NCI-H82 treated with DMSO at 0.1 percent for 48 hours (cell line): ENCODE measurements around the gene CREM.
"Not testable (repeated sequence)": the region's sequence is repeated elsewhere in the genome, so short reads cannot be mapped to it uniquely, and the experiment has no call there.

Source experiments
- DNase-seq: peaks from one replicate; lab custom pipeline; 2025; ENCODE audit not compliant: unreplicated experiment; lab: John Stamatoyannopoulos, UW

The CREM gene

DNA sequence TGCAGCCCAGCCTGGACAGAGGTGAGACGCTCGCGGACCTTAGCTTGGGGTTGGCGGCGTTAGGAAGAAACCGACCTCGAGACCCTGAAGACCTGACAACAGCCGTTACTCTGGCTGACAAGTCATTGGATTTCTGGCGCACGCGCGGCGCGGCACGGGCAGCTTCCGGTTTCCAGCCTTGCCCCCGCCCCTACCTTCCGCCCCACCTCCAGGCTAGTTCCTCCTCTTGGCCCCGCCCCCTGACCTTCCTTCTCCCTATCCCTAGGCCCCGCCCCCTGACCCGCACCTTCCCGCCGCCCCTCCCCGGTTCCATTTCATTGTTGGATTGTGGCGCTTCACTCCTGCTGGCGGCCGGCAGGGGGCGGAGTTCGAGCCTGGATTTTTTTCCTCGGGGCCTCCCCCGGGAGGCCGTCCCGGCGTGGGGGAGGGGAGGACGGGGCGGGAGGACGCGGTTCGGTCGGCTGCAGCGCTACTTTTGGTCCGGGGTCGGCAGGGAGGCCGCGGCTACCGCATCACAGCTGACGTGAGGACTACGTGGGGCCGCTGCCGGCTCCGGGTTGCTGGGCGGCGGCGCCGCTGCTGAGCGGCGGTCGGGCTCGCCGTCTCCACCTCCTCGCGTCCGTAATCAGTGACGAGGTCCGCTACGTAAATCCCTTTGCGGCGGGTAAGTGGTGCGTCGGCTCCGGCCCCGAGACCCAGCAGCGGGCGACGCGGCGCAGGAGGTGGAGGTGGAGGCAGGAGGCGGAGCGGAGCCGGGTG lies at the start of gene CREM:
TSS of gene CREM (plus strand) at position 317 of the 759 bp plus-strand sequence. CDS start 10,990 bp downstream, outside the sequence.
- peak; percentile 91 for DNase-seq

DNA sequence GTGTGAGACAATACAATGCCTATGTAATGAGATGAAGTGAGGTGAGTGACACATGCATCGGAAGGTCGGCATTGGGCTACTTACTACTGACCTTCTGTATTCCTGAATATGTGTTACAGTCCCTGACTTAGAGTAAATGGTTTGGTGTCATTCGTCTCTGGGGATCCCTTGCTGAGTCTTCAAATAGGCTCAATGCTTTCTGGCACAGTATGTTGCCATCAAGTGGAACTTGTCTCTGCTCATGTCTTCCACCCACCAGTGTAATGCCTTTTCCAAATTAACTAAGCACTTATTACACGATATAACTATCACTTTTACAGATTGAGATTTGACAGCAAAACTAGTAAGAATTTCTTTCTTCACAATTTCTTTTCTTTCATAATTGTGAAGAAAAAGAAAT lies 47.4 kb upstream of the CREM start:
- no peak for DNase-seq

DNA sequence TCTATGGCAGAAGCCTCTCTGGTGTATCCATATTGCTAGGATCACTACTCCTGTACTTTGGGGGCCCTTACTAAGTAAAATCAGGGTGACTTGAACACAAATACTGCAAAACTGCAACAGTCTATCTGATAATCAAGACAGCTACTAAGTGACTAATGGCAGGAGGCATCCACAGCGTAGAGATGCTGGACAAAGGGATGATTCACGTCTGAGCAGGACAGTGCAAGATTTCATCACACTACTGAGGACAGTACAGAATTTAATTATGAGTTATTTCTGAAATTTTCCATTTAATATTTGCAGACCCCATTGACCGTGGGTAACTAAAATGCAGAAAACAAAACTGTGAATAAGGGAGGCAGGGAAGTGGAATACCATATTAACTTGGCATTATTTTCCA lies 46.9 kb upstream of the CREM start:
- no peak for DNase-seq

DNA sequence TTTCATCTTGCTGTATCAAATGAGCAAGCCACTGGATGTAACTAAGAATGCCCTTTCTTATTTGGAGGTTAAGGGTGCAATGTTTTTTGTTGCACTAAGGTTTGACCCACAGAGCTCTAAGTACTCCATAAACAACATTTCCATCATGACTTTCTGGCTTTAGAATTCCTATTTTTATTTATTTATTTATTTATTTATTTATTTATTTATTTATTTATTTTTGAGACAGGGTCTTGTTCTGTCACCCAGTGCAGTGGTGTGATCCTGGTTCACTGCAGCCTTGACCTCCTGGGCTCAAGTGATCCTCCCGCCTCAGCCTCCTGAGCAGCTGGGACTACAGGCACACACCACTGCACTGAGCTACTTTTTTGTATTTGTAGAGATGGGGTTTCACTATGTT lies 46.4 kb upstream of the CREM start:
- not testable (repeated sequence) for DNase-seq

DNA sequence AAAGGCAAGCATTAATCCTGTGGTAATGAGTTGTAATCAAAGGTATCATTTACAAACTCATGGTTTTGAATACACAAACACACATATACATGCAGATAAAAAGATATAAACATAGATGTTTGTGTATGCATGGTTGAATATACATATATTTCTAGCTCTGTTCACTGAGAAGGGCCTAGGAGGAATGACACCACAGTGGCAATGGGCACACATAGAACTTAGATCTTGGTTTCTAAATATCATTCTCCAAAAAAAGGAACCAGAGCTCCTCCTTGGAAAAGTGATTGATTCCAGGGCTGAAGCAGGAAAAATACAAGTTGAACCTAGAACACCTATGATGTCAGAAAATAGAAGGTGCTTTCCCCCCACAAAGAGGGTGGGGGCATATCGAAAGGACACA lies 43.4 kb upstream of the CREM start:
- no peak for DNase-seq

DNA sequence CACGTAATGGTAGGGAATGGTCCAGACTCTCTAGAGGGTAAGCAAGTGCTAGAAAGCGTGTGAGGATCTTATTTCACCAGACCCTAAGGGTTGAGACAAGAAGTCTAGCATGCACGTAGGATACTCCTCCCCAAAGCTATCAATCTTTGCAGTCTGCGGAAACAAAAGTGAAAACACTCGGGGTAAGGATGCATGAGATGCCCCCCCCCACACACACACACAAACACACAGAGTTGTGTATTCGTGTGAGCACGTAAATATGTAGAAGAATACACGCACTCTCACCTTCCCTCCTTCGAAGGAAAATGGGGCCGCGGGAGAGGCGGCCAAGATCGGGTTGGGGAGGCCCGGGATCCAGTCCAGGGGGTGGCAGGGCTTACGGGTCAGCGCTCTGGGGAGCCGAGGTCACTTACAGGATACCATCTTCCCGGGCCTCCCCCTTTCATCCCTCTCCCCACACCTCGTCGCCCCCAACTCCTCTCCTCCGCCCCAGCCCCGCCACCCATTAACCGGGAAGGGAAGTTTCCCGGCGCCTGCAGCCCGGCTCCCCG lies 37.0 kb upstream of the CREM start:
- DNase-seq, result no peak

DNA sequence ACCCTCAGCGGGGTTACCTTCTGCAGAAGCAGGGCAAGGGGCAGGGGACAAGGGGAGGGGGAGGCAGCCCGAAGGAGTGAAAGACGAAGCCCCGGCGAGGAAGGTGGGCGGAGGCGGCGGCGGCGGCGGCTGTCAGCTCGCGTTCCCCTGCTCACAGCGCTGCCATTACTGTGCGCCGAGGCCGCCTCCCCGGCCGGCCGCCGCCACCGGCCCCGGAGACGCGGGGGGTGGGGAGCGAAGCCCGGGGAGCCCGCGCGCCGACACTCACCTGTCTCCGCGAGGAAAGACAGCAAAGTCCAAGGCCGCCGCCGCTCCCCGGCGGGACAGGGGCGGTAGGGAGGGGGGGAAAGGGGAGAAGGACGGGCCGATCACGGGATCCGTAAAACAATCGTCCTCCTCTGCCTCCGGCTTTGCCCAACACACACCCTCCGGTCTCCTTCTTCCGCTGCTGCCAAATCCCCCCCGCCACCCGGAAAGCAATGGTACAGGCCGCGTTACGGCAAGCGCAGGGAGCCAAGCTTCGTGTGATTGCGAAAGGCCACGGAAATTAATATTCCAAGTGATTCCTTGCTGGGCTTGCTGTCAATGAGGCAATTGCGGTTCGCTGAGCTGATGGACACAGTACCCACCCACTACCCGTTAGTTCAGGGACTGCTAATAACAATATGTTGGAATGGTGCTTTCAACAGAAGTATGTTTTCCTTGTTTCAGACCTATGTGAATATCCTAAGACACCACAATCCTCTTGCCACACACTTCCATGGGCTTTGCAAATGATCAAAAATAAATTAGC lies 36.3 kb upstream of the CREM start, which contains the start of gene CUL2:
TSS of gene CUL2 (minus strand) at position 180 of the 793 bp plus-strand sequence. CDS start 19,024 bp downstream, outside the sequence.
- peak; percentile 76 for DNase-seq

DNA sequence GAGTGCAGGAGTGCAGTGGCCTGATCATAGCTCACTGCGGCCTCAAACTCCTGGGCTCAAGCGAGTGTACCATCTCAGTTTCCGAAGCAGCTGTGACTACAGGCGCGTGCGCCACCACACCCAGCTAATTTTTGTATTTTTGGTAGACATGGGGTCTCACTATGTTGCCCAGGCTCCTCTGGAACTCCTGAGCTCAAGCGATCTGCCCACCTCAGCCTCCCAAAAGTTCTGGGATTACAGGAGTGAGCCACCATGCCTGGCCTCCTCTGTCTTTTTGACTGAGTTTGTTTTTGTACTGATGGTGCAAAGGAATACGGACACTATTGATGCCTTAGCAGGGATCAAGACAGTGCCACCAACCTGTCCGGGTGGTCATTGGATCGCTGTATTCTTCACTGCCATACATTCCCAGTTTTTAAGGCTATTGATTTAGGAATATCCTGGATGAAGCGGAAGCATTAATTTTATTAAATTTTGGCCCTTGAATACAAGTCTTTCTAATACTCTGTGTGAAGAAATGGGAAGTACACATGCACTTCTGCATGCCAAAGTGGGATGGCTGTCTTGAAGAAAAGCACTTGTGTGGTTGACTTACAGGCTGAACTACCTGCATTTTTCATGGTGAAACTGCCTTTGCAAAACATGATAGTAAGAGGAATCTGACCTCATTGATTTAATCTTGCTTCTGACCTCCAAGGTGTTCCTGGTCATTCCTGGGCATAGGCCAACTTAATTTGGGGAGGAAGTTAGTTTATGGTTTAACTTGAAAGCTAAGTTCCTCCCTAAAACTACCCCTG lies 34.5 kb upstream of the CREM start:
- DNase-seq, result no peak

DNA sequence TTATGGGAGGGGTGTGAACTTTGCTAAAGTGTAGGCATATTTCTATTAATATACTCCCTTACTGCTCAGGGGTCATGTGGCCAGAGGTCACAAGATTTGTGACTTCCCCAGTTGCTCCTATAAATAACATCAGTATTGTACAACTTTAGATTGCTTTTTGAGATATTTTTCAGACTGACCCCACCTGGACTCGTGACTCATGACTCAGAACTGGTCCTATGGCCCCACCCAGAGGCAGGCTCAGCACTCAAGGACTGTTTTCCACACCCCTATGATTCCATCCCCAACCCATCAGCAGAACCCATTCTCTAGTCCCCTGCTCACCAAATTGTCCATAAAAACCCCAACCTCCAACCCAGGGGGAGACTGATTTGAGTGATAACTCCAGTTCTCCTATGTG lies 33.8 kb upstream of the CREM start:
- DNase-seq, result no peak

DNA sequence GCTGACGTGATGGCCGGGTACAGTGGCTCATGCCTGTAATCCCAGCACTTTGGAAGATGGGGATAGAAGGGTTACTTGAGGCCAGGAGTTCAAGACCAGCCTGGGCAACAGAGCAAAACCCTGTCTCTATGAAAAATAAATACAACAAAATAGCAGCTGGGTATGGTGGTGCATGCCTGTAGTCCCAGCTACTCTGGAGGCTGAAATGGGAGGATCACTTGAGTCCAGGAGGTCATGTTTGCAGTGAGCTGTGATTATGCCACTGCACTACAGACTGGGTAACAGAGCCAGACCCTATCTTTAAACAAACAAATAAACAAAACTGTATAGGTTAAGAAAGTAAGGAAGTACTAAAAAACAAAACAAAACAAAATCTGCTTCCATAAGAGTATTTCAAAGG lies 30.3 kb upstream of the CREM start:
- DNase-seq, result no peak

DNA sequence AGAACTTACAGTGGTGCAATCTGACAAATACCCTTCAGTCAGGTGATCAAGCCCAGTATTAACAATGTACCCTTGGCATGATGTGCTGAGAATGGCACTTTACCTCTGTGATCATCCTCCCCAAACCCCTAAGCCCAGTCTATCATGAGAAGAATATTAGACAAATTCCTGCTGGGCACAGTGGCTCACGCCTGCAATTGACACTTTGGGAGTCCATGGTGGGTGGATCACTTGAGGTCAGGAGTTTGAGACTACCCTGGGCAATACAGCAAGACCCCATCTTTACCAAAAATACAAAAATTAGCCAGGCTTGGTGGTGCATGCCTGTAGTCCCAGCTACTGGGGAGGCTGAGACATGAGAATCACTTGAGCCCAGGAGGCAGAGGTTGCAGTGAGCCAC lies 29.1 kb upstream of the CREM start:
- DNase-seq, result no peak

DNA sequence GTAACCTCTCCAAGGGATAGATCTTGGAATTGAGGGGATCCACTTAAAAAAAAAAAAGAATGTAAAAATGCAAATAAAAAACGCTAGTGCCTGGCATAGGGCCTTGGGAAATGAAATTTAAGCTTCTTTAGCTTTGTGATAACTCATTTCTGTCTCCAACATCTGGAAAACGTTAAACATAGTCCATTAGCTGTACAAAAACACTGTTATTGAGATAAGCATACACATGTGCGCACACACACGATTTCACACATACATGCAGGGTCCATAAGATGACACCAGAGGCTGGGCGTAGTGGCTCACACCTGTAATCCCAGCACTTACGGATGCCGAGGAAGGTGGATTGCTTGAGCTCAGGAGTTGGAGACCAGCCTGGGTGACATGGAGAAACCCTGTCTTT lies 22.8 kb upstream of the CREM start:
- no peak for DNase-seq

DNA sequence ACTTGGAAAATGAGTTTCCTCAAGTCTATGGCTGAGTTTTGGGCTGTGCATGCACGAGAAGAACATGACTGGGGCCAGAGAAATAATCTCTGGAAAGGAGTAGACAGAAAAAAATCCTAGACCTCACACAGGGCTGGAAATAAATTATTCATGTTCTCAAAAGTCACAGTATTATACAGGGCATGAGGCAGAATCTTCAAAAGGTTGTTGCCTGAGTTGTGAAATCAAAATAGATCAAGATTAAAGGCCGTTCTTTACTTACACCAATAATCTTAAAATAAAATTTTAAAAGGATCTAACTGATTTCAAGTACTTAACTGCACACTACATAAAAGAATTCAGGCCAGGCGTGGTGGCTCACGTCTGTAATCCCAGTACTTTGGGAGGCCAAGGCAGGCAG lies 14.1 kb upstream of the CREM start:
- DNase-seq, result no peak

DNA sequence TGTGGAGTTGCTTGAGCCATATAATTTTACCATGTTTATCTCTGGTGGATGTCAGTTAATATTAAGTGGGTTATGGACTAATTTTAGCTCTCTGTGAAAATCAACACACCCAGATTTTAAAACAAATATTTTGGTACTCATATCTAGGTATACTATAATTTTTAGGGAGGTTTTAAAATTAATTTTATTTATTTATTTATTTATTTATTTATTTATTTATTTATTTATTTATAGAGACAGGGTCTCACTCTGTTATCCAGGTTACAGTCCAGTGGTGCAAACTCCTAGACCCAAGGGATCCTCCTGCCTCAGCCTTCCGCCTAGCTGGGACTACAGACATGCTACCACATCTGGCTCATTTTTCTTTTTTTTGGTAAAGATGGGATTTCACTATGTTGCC lies 7.3 kb upstream of the CREM start:
- no peak for DNase-seq

DNA sequence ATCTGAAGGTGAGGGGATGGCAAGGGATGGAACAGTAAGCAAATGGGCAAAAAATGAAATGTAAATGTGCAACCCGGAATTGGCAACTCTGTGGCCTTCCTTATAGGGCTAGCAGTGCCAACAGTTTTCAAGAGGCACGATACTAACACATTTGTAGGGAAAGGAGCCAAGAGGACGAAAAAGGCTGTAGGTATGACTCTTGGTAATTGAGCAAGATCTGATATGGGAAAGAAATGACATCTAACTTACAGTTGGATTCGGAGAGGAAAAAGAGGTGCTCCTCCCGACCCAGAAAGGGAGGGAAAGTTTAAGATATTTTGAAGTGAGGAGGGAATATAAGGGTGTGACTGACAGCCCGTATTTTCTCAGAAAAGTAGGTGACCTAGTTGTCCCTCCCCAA lies 2.1 kb upstream of the CREM start:
- no peak for DNase-seq

DNA sequence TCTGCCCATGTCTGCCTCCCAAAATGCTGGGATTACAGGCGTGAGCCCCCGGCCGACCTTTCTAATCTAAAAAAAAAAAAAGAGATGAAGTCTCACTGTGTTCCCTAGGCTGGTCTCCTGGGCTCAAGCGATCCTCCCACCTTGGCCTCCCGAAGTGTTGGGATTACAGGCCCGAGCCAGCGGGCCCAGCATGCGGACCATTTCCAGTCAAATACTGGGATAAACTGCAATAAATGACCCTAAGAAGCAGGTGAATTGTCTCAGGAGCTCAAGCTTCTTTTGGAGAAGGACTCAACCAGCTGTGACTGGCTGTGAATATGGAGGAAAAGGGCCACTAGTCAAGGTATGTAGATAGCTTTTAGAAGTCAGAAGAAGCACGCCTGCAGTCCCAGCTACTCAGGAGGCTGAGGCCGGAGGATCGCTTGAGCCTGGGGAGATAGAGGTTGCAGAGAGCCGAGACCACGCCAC lies 550 bp upstream of the CREM start:
- DNase-seq, result no peak

DNA sequence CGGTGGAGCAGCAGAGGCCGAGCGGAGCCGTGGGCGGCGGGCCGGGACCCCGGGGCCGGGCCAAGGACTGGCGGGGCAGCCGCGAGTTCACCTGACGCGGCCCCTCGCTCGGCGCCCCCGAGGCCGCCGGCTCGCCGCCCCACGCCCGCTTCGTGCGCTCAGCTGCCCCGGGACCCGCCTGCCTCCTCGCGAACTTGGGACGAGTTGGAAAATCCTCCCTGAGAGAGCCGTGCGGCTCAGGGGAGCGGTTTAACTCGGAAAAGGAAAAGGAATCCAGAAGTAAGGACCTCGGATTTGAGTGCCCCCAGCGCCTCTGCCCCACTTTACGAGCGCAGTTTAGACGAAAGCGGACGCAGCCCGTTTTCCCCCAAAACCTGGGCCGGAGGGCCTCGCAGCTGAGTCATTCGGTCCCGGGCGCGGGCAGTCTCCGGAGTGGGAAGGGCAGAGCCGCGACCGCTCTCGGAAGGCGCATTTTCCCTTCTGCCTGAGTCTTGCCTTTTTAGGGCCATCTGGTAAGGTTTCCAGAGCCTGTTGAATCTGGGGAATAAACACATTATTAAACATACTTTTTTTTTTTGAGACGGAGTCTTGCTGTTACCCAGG lies 744 bp downstream of the CREM start:
- DNase-seq, result no peak

DNA sequence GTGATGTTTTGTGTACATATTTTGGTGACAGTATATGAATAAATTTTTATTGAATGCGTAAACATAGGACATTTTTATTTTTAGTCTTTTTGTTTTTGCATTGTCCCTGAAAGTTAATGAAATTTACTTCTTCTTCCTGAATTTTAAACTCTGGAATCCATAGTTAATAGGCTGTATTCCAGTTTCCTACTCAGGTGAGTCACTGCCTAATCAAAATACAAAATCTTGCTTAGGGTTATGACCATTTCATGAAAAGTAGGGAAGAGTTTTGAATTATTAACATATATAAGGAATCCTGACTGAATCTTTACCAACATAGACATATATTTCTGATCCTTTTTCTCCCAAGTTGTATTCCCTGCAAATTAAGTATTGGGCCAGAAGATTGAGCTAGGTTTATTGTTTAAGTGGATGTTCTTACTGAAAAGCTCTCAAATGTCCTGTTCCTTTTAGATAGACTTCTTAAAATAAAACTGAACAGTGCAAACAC lies 2.6 kb downstream of the CREM start:
- no peak for DNase-seq

DNA sequence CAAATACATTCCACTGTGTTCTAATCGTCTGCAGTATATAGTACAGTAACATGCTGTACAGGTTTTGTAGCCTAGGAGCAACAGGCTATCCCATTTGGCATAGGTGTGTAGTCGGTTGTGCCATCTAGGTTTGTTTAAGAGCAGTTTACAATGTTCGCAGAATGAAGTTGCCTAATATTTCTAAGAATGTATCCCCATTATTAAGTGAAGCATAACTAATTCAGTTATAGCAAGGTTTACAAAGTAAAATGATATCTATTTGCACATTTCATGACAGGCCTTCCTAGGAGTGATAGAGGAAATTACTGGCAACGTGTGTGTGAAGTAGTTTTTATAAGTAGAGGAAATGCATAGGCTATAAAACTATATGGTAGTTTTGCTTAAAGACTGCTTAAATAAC lies 4.0 kb downstream of the CREM start:
- DNase-seq, result no peak

DNA sequence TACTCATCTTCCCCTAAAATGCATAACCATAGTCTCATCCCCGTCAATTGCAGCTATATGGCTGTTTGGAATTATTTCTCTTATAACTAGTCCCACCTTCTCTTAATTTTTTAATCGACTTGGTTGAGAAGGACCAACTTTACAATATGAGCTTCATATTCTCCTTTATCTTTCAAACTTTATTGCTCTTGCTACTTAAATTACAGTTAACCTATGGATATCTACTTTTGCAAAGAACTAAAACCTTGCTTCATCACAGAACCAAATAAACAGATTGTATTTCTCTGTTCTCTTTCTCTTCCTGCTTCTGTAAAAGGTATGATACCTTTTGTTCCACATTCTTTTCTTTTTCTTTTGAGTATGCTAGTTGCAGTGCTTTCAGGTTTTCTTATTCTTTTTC lies 6.1 kb downstream of the CREM start:
- DNase-seq, result no peak

DNA sequence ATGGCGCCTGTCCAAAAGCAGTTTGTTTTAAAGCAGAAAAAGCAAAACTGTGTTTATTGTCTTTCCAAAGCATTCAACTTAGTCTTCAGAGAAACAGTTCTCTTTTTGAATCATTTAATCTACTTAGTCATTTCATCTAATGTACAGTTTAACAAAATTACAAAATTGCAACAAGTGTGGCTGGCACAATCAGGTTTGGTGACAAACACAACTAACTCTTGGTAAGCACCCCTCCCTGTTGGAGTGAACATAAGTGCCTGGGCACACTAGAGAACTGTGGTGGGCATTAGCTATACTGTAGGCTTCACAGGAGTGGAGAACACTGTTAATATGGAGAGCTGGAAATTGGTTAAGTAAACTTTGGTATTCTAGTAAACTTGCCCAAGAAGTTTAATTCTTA lies 6.9 kb downstream of the CREM start:
- DNase-seq, result no peak
